A549 treated with AZD2906 at 1 μM for 4 hours (cell line): ENCODE data around the gene KLHL34. TPM values are rescaled to one million over a fixed set of nuclear protein-coding genes. Genes with fewer than 3 reads are reported as not detected.

Source experiments
- total RNA-seq: library from RNA; stranded (reverse); fragments of 200-300 nt; extraction: Qiagen RNA extraction; gene quantifications from 5 replicates; pipeline ENCODE4 v1.2.3, GENCODE V29; 2022

The KLHL34 gene
- not detected in 5 replicates for total RNA-seq

GRCh38 chrX:21658152-21658737, at the start of gene KLHL34:
Gene KLHL34 (minus strand): TSS chrX:21658330. CDS start chrX:21657788, 542 bp downstream.

Other genes starting within 250 kb of the KLHL34 start
- 0.08 TPM in 1 of 5 replicates, not detected in the others for gene SMPX, start 99.8 kb upstream of the KLHL34 start, total RNA-seq
- gene MBTPS2, start 181.3 kb upstream of the KLHL34 start, total RNA-seq = 20.6 to 25.1 TPM (median 22.9 TPM) in 5 replicates
- gene YY2, start 197.7 kb upstream of the KLHL34 start, total RNA-seq = 1.9 to 2.7 TPM (median 2.6 TPM) in 5 replicates